GM10248 (cell line): ENCODE results near the gene PTPRG.

ENCODE experiments used
- CTCF ChIA-PET: fragments of 300-600 bp; sonication (Branson Sonifier 250); formaldehyde crosslinking; extraction: SDS; loops from one replicate; lab custom pipeline; 2021; ENCODE audit warnings: antibody characterized with exemption; lab: Yijun Ruan, JAX
- POLR2A ChIA-PET: fragments of 350-650 bp; sonication (Branson Sonifier 250); formaldehyde crosslinking; extraction: SDS; loops from one replicate; lab custom pipeline; 2020; ENCODE audit warnings: antibody characterized with exemption; lab: Yijun Ruan, JAX
- DNase-seq: peaks from one replicate; pipeline ENCODE4 v3.0.0; 2012; ENCODE audit errors: extremely low spot score
- CTCF ChIP-seq: IDR thresholded peaks from 2 replicates; pipeline ENCODE4 v1.5.1; 2012; ENCODE audit warnings: mild to moderate bottlenecking, low read depth; ENCODE audit errors: extremely low read depth, missing control alignments, control extremely low read depth

PTPRG gene

GRCh38 chr3:61625429-61625828 is 64.1 kb downstream of the PTPRG start:
- POLR2A ChIA-PET, result no interaction called here
- CTCF ChIA-PET, result no interaction called here
- no peak for TF ChIP-seq CTCF
- no peak for DNase-seq

- TF ChIP-seq CTCF, result no peak
- no peak for DNase-seq
- ChIA-PET POLR2A (no interaction called here), CTCF (no interaction called here)
Measured at GRCh38 chr3:61626484-61626883, 65.1 kb downstream of the PTPRG start.

GRCh38 chr3:61627768-61628185 is 66.4 kb downstream of the PTPRG start:
- DNase-seq, result no peak
- CTCF ChIA-PET, result no interaction called here
- POLR2A ChIA-PET, result no interaction called here
- no peak for TF ChIP-seq CTCF

- DNase-seq, result no peak
- POLR2A ChIA-PET, result no interaction called here
- TF ChIP-seq CTCF, result no peak
- CTCF ChIA-PET, result interaction anchor here (0.6 kb wide), 1 partner anchor 18 kb away, joined by 3 read pairs; no protein-coding TSS in a partner anchor
Measured at GRCh38 chr3:61628636-61629035, 67.3 kb downstream of the PTPRG start.

GRCh38 chr3:61629442-61629841 is 68.1 kb downstream of the PTPRG start:
- TF ChIP-seq CTCF, result no peak
- POLR2A ChIA-PET, result no interaction called here
- DNase-seq, result no peak
- CTCF ChIA-PET, result no interaction called here

GRCh38 chr3:61631108-61631769 is 69.9 kb downstream of the PTPRG start:
- no peak for DNase-seq
- ChIA-PET POLR2A (no interaction called here), CTCF (no interaction called here)
- TF ChIP-seq CTCF, result no peak
